Frontal cortex (tissue), 4 donors: ENCODE results near the gene ZDHHC18. TPM values are rescaled to one million over a fixed set of nuclear protein-coding genes. Genes with fewer than 3 reads are reported as not detected.
A peak's percentile ranks its signal among the peaks of the same experiment; 100 is the strongest.
"Not testable (repeated sequence)": the region's sequence is repeated elsewhere in the genome, so short reads cannot be mapped to it uniquely, and the experiment has no call there.

ENCODE experiments used
- DNase-seq, 2 donors: peaks; one replicate each; pipeline ENCODE4 v3.0.0; 2012; ENCODE audit warnings: low spot score in 2 of 2
- FAIRE-seq: peaks from 2 replicates; lab custom pipeline; 2012; peaks lifted over from hg19 to GRCh38; lab: Jason Lieb, UNC
- total RNA-seq: library from RNA; depleted of rRNA; stranded (reverse); fragments of >200 nt; gene quantifications from one replicate; pipeline ENCODE4 v1.2.3, GENCODE V29; 2014
- donor health status: control.
- donor health status: control.
- donor health status: control.

Gene ZDHHC18
- total RNA-seq, 1 donor from 2014 or later = 5.7 TPM

- FAIRE-seq = no peak
Observed at GRCh38 chr1:26790551-26790953, 35.9 kb upstream of the ZDHHC18 start.

GRCh38 chr1:26791148-26791547 is 35.3 kb upstream of the ZDHHC18 start:
- DNase-seq (no peak), FAIRE-seq (no peak)

More at GRCh38 chr1:26790551-26790953, 35.9 kb upstream of the ZDHHC18 start:
- no peak for DNase-seq

GRCh38 chr1:26791626-26792025 is 34.9 kb upstream of the ZDHHC18 start:
- DNase-seq = no peak
- no peak for FAIRE-seq

GRCh38 chr1:26792924-26793323 is 33.6 kb upstream of the ZDHHC18 start:
- FAIRE-seq = no peak
- no peak for DNase-seq

- FAIRE-seq (no peak), DNase-seq (no peak)
Observed at GRCh38 chr1:26794391-26794790, 32.1 kb upstream of the ZDHHC18 start.

GRCh38 chr1:26797627-26798026 is 28.9 kb upstream of the ZDHHC18 start:
- FAIRE-seq = no peak
- no peak for DNase-seq

- DNase-seq = peak in 1 of 2 donors; percentile 58
- no peak for FAIRE-seq
Observed at GRCh38 chr1:26799479-26800142, 26.9 kb upstream of the ZDHHC18 start.

GRCh38 chr1:26803932-26804331 is 22.6 kb upstream of the ZDHHC18 start:
- not testable (repeated sequence) for FAIRE-seq, DNase-seq

- FAIRE-seq = not testable (repeated sequence)
- peak; percentile 65 to 66 for DNase-seq
Observed at GRCh38 chr1:26810105-26810504, 16.4 kb upstream of the ZDHHC18 start.

GRCh38 chr1:26811057-26811456 is 15.4 kb upstream of the ZDHHC18 start:
- FAIRE-seq = no peak
- DNase-seq = no peak

GRCh38 chr1:26811708-26812107 is 14.8 kb upstream of the ZDHHC18 start:
- no peak for DNase-seq
- FAIRE-seq = no peak

- no peak for DNase-seq
- FAIRE-seq = no peak
Observed at GRCh38 chr1:26814377-26814776, 12.1 kb upstream of the ZDHHC18 start.

GRCh38 chr1:26814893-26815292 is 11.6 kb upstream of the ZDHHC18 start:
- DNase-seq = no peak
- no peak for FAIRE-seq

GRCh38 chr1:26820784-26821269 is 5.7 kb upstream of the ZDHHC18 start:
- no peak for FAIRE-seq
- no peak for DNase-seq

GRCh38 chr1:26822737-26823395 is 3.6 kb upstream of the ZDHHC18 start:
- no peak for FAIRE-seq
- DNase-seq = no peak

GRCh38 chr1:26824731-26825130 is 1.8 kb upstream of the ZDHHC18 start:
- DNase-seq (no peak), FAIRE-seq (no peak)

- DNase-seq (no peak), FAIRE-seq (no peak)
Observed at GRCh38 chr1:26827106-26827604, 667 bp downstream of the ZDHHC18 start.

- FAIRE-seq (no peak), DNase-seq (no peak)
Observed at GRCh38 chr1:26827663-26828062, 1.2 kb downstream of the ZDHHC18 start.

- no peak for DNase-seq
- no peak for FAIRE-seq
Observed at GRCh38 chr1:26828411-26828991, 2.0 kb downstream of the ZDHHC18 start.

GRCh38 chr1:26829184-26829911 is 2.9 kb downstream of the ZDHHC18 start:
- DNase-seq = no peak

More at GRCh38 chr1:26829184-26829911, 2.9 kb downstream of the ZDHHC18 start:
- FAIRE-seq = no peak
